NCI-H460 (cell line): ENCODE results near the gene CCDC195. TPM values are rescaled to one million over a fixed set of nuclear protein-coding genes. Genes with fewer than 3 reads are reported as not detected.

ENCODE experiments used
- DNase-seq: peaks from one replicate; pipeline ENCODE4 v3.0.0-alpha.2; 2016; ENCODE audit warnings: low read depth; ENCODE audit errors: extremely low read depth
- polyA plus RNA-seq: library from polyadenylated mRNA; depleted of rRNA; stranded (reverse); fragments of >200 nt; gene quantifications from 2 replicates; pipeline ENCODE4 v1.2.3, GENCODE V29; 2014; cell fraction: nucleus; rRNA removed
- total RNA-seq: library from RNA; depleted of rRNA; stranded (reverse); fragments of >200 nt; shearing (Covaris generic); gene quantifications from 2 replicates; pipeline ENCODE4 v1.2.3, GENCODE V29; 2014; rRNA removed

CCDC195 gene, protein sequence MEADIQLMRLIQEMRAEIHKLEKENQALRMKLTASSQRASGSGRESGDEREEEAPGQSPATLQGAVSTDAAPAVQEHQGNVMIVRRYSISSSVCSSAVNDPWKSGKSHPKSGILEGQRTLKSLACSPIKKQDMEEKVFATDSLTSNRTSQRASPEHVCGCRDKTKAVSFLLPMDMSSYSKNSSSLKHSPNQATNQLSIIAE
- total RNA-seq = not detected in 2 replicates
- not detected in 2 replicates for polyA plus RNA-seq

DNA sequence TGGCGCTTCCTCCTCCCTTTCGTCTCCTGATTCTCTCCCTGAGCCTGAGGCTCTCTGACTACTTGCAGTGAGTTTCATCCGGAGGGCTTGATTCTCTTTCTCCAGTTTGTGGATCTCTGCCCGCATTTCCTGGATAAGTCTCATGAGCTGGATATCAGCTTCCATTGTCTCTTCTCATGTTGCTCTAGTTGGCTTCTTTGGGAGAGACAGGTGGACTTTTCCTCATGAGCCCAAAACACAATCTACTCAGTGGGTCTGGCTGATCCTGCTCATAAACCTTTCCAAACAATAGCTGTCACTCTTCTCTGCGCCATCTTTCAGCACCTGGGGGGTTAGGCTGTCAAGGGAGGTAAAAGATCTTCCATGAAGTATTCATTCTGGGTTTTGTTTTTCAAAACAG, at the start of gene CCDC195:
CCDC195 (minus strand) TSS at position 165 of the 400 bp plus-strand sequence; CDS start at position 165, 0 bp downstream.
- DNase-seq = no peak

DNA sequence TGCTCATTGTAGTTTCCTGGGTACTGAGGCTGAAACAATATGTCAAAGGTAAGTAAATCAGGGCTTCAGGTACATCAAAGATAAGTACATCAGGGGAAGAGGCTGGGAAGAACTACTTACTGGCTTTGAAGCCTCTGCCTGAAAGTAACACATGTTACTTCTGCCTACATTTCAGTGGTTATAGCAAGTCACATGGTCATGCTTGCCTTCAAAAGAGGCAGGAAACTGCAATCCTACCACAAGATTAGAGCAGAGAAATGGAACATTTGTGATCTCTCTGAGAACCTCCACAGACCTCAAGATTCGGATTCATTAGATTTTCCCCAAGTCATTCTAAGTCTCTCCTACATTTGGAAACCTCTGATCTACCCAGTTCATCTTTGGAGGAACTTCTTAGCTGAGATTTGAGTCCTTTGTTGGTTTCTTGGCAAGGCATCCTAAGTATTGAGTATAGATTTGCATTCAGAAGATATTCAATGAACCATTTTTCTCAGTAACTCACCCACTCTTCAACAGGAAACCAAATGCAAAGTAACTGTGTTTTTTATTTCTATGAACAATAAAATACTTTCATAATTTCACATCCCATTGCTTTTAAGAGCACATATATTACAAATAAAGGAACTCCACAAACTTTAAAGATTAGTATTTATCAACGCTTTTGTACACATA, 48.5 kb upstream of the CCDC195 start:
- no peak for DNase-seq

DNA sequence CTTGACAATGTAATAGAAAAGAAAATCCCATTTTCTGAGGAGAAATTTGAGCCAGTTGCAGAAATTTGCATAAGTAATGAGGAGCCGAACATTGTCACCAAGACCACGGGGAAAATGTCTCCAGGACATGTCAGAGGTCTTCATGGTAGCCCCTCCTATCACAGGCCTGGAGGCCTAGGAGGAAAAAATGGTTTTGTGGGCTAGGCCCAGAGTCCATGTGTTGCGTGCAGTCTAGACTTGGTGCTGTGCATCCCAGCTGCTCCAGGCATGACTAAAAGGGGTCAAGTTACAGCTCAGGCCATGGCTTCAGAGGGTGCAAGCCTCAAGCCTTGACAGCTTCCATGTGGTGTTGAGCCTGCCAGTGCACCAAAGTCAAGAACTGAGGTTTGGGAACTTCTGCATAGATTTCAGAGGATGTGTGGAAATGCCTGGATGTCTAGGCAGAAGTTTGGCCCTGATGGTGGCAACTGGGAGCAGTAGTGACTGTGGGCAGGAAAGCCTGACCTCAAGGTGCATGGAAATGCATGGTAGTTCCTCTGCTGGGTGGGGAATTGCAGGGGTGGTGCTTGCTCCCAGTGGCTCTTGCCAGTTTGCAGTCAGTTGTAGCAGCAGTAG, 41.9 kb upstream of the CCDC195 start:
- DNase-seq = no peak

DNA sequence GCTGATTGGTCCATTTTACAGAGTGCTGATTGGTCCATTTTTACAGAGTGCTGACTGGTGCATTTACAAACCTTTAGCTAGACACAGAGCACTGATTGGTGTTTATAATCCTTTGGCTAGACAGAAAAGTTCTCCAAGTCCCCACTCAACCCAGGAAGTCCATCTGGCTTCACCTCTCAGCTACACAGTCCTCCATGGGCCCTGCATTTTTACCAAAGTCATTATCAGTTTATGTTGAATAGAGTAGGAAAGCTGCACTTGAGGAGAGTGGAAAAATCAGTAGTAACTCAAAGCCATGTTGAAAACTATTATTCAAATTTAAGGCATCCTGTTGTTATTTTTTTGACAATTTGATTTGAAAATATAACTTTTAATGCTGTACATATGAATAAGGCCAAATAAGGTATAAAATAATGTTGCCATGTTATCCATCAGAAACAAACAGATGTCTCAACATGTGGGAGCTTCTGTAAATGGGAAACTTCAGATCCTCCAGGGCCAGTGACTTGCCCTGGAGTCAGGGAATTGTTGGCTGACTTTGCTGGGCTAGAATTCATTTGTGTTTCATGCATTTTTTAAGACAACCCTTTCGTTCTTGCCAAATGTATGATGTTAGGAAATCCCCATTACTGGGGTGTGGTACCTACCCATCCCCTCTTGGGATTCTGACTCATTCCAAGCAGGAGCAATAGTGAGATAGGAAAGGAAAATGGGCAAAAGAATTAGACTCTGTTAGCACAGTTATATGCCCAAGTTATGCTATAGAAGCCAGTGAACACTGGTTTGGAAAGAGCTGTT, 37.8 kb upstream of the CCDC195 start:
- no peak for DNase-seq

DNA sequence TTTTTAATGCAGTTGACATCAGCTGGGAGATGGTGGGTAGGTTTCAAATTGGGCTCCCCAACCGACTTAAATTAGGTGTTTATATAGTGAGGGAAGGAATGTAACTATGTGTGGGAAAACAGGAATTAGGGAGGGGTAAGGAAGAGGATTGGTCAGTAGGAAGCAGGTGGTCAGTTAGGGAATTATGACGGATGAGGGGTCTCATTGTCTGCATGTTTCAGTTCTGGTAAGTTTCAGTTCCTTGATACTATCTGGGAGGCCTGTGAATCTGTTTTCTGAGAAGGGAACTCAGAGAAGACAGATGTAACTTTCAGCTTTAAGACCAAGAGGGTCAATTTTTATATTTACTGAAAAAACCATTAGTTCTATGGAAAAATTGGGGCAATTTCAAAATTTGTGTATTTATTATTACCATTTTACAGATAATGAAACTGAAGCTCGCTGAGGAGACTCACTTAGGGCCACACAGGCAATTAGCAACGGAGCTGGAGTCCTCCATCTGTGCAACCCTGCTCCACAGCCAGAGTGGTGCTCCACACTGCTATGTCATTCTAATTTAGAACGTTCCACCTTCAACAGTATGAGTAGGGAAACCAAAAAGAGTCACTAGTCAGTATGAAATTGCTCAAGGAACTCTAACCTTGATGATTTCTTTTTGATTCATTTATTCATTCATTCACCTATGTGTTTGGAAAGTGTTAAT, 36.0 kb upstream of the CCDC195 start:
- no peak for DNase-seq

DNA sequence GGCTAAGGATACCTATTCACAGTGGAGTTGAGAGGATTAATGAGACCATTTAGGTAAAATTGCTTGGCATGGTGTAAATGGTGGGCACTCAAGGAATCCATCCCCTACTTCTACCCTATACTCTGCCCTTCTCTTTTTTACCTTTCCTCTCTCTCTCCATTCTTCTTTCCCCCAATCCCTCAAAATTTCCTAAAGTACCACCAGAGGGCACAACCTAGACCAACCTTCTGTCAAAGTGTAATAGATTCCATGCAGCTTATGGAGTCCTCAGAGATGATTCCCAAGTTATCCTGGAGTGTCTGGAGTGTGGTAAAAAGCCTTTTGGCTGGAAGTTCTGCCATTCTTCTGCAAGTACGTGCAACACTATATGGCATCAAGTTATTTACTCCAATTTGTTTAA, 33.0 kb upstream of the CCDC195 start:
- peak; percentile 2 for DNase-seq

DNA sequence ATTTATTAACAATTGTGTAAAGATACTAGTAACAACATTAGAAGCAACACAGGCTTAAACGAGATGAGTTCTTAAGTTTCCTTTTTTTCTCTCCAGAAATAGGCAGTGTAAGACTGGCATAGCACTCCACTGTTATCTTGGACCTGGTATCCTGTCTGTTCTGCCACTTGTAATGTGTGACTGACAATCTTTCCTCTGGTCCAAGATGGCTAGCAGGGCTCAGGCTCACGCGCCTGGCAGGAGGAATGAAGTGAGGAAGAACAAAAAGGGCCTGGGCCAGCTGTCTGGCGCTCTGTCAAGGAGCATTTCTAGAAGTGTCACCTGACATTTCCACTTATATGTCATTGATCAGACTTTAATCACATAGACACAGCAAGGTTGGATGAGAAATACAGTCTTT, 31.6 kb upstream of the CCDC195 start:
- no peak for DNase-seq

DNA sequence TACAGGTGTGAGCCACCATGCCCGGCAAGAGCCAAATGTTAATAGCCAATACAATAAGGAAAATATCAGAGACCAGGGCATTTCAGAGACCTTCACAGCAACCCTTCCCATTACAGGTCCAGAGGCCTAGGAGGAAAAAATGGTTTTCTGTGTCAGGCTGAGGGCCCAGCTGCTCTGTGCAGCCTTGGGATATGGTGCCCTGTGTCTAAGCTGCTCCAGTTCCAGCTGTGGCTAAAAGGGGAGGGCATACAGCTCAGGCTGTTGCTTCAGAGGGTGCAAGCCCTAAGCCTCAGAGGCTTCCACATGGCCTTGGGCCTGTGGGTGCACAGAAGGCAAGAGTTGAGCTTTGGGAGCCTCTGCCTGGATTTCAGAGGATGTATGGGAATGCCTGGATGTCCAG, 20.1 kb upstream of the CCDC195 start:
- no peak for DNase-seq

DNA sequence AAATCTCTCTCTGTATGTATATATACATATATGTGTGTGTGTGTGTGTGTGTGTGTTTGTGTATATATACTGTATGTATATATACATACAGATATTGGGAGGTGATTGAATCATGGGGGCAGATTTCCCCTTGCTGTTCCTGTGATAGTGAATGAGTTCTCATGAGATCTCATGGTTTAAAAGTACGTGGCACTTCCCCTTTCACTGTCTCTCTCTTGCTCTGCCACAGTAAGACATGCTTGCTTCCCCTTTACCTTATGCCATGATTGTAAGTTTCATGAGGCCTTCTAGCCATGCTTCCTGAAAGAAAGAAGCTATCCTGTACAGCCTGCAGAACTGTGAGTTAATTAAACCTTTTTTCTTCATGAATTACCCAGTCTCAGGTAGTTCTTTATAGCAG, 18.8 kb upstream of the CCDC195 start:
- no peak for DNase-seq

DNA sequence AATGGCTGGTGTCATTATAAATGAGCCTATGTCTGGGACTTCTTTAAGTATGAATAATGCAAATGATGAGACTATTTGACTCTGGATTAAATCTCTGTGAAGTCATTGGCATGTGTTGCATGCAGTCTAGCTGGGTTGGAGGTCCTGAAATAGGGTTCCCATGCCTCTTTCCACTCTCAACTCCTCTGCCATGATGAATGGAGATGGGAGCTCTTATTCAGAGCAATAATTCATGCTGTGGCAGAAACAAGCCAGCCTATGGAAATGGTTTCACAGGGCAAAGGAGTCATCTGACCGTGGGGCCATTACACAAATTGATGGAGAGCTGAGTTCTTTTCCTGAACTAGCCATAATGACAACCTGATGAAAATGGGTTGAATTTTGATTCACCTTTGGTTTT, 15.5 kb upstream of the CCDC195 start:
- DNase-seq = no peak

DNA sequence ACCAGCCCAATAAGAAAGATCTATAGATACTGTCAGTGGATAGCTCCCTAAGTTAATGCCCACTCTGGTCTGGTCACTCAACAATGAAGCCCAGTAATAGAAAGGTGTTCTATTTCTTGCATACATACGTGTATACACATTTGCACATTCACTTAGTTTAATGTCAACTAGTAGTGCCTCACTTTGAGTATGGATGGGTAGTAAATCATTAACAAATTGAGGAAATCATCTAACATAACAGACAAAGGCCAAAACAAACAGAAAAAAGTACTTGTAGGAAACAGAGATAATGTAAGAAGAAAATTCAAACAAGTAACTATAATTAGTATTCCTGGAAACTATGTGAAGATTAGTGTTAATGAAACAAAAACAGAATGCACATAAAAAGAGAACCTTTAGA, 13.3 kb upstream of the CCDC195 start:
- no peak for DNase-seq

DNA sequence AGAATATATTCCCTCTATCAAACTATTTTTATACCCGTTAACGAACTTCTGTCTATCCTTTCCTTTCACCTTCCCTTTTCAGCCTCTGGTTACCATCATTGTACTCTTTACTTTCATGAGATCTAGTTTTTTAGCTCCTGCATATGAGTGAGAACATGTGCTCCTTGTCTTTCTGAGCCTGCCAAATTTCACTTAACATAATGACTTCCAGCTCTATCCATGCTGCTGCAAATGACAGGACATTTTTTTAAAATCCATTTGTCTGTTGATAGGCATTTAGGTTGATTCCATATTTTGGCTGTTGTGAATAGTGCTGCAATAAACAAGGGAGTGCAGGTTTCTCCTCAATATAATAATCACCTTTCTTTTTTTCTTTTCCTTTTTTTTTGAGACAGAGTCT, 8.2 kb upstream of the CCDC195 start:
- DNase-seq = no peak

DNA sequence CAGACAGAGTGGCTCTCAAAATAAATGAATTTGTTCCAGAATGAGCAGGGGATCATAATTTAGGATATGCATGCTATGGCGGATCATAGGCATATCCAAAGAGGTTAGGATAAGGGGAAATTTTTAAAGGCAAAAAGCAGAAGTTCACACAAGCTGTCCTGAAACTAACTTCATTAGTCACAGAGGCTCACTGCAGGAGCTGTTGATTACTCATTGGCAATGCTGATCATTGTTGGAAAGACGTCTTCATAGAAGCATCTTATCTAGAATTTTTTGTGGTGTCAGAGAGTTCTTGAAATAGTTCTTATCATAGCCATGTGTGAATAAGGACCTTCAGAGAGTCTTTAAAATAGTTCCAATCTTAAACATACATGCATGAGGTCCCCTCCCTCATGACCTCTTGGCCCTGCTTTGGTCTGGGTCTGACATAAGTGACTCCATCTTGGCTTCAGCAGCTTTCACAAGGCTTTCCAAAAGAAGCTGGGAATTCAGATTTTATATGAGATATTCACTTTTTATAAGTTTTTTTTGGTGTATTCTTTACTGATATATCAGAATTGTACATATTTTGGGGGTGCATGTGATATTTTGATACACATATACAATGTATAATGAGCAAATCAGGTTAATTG, 7.5 kb upstream of the CCDC195 start:
- DNase-seq = no peak

DNA sequence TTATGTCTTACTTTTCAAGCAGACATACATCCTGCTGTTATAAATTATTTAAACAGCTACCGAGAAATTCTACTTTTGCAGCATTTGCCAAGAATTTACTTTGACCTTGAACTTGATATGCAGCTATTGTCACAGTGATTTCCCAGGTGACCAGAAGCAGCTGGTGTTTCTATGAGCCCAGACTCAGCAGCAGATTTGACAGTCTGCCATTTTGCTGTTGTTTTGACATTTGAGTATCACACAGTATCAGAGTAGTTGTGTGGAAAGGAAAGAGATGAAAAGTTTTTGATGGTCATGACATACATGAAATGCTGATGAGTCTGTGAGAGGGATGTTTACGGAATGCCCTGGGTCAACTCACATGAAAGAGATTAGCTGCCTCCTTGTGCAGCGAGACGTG, 6.6 kb upstream of the CCDC195 start:
- DNase-seq = no peak

DNA sequence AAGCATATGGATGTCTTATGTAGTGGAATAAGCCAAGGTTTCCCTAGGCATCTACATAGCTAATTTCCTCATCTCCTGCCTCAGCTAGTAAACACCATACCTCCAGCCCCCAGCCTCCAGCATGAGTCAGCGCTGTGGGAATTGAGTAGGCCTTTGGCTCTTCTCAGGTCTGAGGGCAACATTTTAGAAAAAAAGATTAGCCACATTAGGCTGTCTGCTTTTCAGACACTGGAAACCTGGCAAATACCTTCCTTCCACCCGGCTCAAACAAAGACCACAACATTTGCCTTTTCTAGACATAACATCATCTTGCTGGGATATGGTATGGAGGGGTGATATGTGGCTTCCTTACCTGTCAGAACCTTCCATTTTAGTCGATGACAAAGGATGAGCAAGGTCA, 6.1 kb upstream of the CCDC195 start:
- no peak for DNase-seq

DNA sequence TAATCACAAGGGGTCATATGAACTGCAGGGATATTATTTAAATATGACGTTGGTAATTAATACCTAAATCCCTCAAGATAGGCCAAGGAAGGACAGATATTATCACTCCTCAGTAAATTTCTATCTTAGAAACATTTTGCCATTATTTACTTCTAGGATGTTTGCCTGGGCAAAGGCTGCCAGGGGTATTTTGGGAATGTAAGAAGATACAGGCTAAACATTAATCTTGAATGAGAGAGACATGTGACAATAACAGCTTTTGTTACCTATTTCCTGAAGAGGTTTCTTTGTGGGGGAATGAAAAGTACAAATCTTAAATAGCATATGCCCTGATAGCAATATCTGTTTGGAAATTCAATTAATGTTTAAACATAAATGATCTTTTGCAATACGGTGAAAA, 756 bp upstream of the CCDC195 start:
- no peak for DNase-seq

DNA sequence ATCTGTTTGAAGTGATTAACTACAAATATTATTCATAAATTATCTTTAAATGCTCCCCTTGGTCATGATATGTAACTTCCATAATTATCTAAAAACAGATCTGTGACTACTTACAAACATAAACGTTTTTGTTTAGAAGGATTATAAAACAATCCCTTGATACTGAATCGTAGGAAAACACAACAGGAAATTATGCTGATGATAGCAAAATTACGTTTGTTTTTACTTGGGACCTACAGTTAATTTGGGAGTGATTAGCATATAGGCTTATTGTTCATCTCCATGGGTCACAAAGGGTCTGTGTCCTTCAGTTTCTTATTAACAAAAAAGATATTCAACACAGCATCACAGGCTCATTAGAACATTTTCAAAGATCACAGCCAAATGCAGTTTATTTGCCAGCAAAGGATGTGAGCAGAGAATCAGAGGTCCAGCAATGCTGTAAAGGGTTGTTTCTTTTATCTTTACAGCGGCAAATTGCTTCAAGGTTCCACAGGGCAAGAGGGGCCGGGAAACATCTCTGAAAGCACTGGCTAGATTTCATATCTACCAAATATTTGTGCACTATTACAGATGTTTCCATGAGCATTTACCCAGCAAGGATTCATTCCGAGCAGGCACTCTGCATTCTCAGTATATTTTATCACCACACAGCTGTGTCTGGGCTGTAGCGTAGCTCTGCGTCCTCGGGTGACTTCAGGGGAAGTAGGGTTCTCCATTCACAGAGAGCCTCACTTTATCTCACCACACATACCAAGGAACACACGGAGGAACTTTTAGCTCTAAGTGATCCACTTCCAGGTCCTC, 4.1 kb downstream of the CCDC195 start:
- no peak for DNase-seq

DNA sequence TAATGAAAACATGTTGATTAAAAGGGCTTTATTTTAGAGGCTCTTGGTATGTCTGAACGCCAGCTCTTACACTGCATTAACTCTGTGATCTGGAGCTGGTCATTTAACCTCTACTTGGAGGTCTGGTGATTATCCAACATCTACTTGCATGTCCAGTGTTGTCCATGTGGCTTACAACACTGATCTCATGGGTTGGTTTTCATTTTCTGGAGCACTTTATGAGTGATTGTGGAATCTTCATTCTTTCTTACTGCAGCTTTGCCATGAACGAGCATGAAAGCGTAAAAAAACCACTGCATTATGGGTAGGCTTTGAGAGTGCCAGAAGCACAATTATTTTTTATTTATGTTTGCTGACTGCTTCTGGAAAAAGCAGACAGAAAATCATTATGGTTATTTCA, 4.8 kb downstream of the CCDC195 start:
- DNase-seq = no peak

DNA sequence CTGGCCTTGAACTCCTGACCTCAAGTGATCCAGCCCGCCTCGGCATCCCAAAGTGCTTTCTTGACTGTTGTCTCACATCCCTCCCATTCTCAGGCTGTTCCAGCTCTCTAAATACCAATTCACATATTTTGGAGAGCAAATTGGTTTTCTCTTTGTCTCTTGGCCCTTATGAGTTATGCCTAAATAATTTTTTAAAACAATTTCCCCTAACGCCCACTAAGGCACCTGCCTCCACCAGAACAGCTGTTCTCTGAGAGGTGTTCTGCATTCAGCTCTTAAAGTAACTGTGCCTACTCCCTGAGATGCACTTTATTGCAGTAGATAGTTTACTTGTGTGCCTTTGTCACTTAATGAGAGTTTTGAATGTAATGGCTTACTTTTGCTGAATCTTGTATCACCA, 6.9 kb downstream of the CCDC195 start:
- DNase-seq = no peak
